ENCODE data around the gene CEACAM19.

DNA sequence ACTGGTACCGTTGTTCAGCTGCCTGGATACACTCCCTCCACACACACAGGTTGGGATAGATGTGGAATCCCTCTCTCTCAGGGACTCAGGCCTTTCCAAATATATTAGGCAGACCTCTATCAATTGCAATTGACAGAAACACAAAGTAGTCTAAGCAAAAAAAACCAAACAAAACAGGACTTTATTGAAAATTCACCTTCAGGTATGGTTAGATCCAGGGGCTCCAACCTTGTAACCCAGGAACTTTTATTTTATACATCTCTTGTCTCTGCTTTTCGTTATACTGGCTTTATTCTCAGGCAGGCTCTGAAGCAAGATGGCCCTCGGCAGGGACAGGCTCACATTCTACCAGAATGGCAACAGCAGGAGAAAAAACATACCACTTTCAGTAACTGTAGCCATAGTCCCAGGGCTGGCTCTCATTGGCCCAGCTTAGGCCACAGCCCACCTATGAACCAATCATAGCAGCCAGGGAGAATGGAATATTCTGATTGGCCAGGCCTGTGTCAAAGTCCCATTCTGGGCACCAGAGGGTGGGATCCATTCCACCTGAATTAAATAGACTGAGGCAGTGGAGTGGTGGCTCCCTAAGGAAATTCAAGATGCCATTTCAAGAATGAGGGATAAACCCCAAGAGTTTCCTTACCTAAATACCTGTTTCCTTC, 13.1 kb upstream of the CEACAM19 start:
- TF ChIP-seq, protein P1, sequence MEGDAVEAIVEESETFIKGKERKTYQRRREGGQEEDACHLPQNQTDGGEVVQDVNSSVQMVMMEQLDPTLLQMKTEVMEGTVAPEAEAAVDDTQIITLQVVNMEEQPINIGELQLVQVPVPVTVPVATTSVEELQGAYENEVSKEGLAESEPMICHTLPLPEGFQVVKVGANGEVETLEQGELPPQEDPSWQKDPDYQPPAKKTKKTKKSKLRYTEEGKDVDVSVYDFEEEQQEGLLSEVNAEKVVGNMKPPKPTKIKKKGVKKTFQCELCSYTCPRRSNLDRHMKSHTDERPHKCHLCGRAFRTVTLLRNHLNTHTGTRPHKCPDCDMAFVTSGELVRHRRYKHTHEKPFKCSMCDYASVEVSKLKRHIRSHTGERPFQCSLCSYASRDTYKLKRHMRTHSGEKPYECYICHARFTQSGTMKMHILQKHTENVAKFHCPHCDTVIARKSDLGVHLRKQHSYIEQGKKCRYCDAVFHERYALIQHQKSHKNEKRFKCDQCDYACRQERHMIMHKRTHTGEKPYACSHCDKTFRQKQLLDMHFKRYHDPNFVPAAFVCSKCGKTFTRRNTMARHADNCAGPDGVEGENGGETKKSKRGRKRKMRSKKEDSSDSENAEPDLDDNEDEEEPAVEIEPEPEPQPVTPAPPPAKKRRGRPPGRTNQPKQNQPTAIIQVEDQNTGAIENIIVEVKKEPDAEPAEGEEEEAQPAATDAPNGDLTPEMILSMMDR (IDR thresholded peaks at IDR 0.05) = no peak
- TF ChIP-seq EP300 (IDR thresholded peaks at IDR 0.05) = no peak
- TF ChIP-seq POLR2A (IDR thresholded peaks at IDR 0.05) = no peak

All from suprapubic skin (tissue), 3 donors.